Thyroid gland (tissue), 4 donors: ENCODE results near the gene DIP2A.

Experiments
- POLR2A ChIP-seq, 2 donors: fragments of 450-650 bp; IDR thresholded peaks; one replicate each; pipeline ENCODE4 v1.6.1; 2017; ENCODE audit warnings: antibody characterized with exemption in 2 of 2, mild to moderate bottlenecking in 2 of 2, moderate library complexity in 1 of 2
- TF ChIP-seq, protein P1 (sequence below), 6 experiments: fragments of 200-600 bp in 3 of 6; fragments of 450-650 bp in 3 of 6; sonication (generic) in 3 of 6; IDR thresholded peaks; one replicate each; pipeline ENCODE4 v1.5.1; 2016 to 2019; ENCODE audit warnings: antibody characterized with exemption in 6 of 6, mild to moderate bottlenecking in 2 of 6, inconsistent platforms in 1 of 6, moderate library complexity in 1 of 6

DNA sequence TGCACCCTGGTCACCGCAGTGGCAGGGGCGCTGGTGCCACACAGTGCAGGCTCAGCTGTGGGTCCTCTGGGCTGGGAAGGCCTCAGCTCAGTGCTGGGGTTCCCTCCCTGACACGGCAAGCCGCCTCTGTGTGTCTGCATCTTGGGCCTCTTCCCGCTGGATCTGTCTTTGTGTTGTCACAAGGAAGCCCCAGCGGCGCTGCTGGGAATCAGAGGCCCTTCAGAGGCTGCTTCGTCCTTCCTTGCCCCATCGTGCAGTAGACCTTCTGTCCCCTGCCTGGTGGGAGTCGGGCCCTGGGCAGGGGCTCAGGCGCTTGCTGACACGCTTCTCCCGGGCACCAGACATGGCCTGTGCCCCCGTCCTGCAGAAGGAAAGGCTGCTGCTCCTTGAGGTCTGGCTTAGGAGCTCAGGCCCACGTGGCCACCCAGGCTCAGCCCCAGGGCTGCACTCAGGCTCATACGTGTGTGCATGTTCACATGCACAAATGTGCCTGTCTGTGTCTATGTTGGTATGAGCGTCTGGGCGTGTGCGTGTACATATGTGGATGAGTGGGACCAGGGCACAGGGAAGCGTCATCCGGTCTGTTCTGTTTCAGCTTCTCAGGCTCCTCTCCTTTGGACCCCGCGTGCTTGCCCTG lies 24.3 kb upstream of the DIP2A start:
- TF ChIP-seq, protein P1, sequence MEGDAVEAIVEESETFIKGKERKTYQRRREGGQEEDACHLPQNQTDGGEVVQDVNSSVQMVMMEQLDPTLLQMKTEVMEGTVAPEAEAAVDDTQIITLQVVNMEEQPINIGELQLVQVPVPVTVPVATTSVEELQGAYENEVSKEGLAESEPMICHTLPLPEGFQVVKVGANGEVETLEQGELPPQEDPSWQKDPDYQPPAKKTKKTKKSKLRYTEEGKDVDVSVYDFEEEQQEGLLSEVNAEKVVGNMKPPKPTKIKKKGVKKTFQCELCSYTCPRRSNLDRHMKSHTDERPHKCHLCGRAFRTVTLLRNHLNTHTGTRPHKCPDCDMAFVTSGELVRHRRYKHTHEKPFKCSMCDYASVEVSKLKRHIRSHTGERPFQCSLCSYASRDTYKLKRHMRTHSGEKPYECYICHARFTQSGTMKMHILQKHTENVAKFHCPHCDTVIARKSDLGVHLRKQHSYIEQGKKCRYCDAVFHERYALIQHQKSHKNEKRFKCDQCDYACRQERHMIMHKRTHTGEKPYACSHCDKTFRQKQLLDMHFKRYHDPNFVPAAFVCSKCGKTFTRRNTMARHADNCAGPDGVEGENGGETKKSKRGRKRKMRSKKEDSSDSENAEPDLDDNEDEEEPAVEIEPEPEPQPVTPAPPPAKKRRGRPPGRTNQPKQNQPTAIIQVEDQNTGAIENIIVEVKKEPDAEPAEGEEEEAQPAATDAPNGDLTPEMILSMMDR (IDR thresholded peaks at IDR 0.05) = no peak
- no peak for TF ChIP-seq POLR2A (IDR thresholded peaks at IDR 0.05)
